Motor neuron (in vitro differentiated cells): ENCODE results near the gene SCP2. TPM values are rescaled to one million over a fixed set of nuclear protein-coding genes. Genes with fewer than 3 reads are reported as not detected.
"Not testable (repeated sequence)": the region's sequence is repeated elsewhere in the genome, so short reads cannot be mapped to it uniquely, and the experiment has no call there.

Experiments
- ATAC-seq, 8 experiments: fragments of 200-7000 bp; cut with Tn5 transposase; replicated peaks in 6 of 8; 2 replicates each; pipeline ENCODE4 v1.8.0; 2021; ENCODE audit warnings: mild to moderate bottlenecking in 8 of 8, moderate library complexity in 8 of 8
- H3K27ac ChIP-seq, 2 donors: fragments of 250-450 bp; sonication (Bioruptor Pico); 2 replicates each; pipeline ENCODE4 v1.9.0; 2021; ENCODE audit warnings: antibody characterized with exemption in 2 of 2, mild to moderate bottlenecking in 2 of 2, moderate library complexity in 1 of 2
- H3K4me1 ChIP-seq, 2 donors: fragments of 250-450 bp; sonication (Bioruptor Pico); replicated peaks in 1 of 2; 2 replicates each; pipeline ENCODE4 v1.6.1; 2021; ENCODE audit warnings: antibody characterized with exemption in 2 of 2, mild to moderate bottlenecking in 2 of 2, moderate library complexity in 1 of 2
- H3K4me3 ChIP-seq, 5 donors: fragments of 250-450 bp; sonication (Bioruptor Pico); 2 replicates each; pipeline ENCODE4 v1.9.0; 2021; ENCODE audit warnings: antibody characterized with exemption in 5 of 5, mild to moderate bottlenecking in 5 of 5, moderate library complexity in 4 of 5
- WGBS, 10 experiments: fragments of 450-650 bp; shearing (Covaris generic); methylation state at CpG; one replicate each; pipeline ENCODE4 v1.0.0; 2022; 5-methylcytosine and 5-hydroxymethylcytosine counted together
- in situ Hi-C, 9 experiments: fragments of 400-800 bp; cut with MboI; loops; one replicate each; pipeline ENCODE4 v1.15.0; 2021; ENCODE audit warnings: low sequenced_read_pairs in 9 of 9, low pct_unique_long_range_greater_than_20kb in 2 of 9; ENCODE audit not compliant: unreplicated experiment in 9 of 9
- total RNA-seq, 8 experiments: library from RNA; unstranded; fragments of 300-600 nt; gene quantifications; 2 replicates each; pipeline versions ENCODE4 v1.2.3 to v1.2.4, GENCODE V29; 2022

SCP2 gene
- total RNA-seq, 8 experiments from 2014 or later: 79.6 to 193 (median 95.2) TPM

DNA sequence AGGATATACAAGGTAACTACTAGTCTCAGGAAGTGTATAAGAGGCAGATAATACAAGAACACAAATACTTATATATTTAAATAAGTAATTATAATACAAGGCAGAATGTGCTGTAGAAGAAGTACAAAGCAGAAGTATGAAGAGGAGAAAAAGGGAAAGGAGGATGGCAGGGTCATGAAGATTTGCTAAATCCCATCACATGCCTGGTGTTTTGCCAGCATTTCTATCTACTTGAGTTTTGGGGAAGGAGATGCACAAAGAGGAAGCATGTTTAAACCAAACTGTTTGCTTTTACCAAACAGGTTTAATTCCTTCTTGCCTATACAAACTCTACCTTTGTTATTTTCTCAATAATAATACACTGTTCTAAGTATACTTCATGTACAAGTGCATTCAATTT is 74.1 kb downstream of the SCP2 start:
- ATAC-seq: no peak
- in situ Hi-C loops: no loop called here
- H3K4me1 ChIP-seq: no peaks in the 10 kb centered on the region

DNA sequence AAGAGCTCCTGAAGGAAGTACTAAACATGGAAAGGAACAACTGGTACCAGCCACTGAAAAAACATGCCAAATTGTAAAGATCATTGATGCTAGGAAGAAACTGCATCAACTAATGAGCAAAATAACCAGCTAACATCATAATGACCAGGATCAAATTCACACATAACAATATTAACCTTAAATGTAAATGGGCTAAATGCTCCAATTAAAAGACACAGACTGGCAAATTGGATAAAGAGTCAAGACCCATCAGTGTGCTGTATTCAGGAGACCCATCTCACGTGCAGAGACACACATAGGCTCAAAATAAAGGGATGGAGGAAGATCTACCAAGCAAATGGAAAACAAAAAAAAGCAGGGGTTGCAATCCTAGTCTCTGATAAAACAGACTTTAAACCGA is 79.5 kb downstream of the SCP2 start:
- in situ Hi-C loops, H3K4me1 ChIP-seq, ATAC-seq, H3K27ac ChIP-seq, H3K4me3 ChIP-seq: not testable (repeated sequence)
- 100% methylated on average over 1 of the region's 2 CpGs; no CpG with 5 or more reads in 9 of the 10 experiments for WGBS, 10 experiments

More for the DNA sequence above, 74.1 kb downstream of the SCP2 start:
- H3K27ac ChIP-seq: no peak overlapping the region
- H3K4me3 ChIP-seq: no peak overlapping the region

DNA sequence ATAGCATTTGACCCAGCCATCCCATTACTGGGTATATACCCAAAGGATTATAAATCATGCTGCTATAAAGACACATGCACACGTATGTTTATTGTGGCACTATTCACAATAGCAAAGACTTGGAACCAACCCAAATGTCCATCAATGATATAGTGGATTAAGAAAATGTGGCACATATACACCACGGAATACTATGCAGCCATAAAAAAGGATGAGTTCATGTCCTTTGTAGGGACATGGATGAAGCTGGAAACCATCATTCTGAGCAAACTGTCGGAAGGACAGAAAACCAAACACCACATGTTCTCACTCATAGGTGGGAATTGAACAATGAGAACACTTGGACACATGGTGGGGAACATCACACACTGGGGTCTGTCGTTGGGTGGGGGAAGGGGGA is 83.2 kb downstream of the SCP2 start:
- in situ Hi-C loops, H3K4me1 ChIP-seq: not testable (repeated sequence)

DNA sequence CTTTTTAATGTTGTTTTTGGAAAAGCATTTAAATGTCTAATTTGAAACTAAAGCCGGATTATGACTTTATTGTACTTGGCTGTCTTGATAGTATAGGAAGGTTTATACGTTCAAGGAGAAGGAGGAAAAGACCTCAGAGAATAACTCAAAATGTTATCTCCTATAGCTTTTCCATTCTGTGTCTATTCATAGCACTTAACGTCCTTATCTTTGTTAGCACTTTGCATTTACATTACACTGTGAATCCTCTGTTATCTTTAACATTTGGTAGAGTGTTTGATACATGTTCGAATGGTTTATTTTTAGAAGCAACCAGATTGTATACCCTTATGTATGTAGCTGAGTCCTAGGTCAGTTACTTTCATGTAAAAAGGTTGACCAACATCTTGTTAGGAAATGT is 84.1 kb downstream of the SCP2 start:
- 42 to 84% (median 70%) methylated on average over 1 to 4 of the region's 4 CpGs for WGBS, 10 experiments
- Histone ChIP-seq H3K27ac (no peak overlapping the region), H3K4me1 (peaks cover 4 to 6% of the 10 kb centered on the region in 2 donors), H3K4me3 (no peak overlapping the region)
- ATAC-seq: no peak
- in situ Hi-C loops: no loop called here

More for the DNA sequence above, 83.2 kb downstream of the SCP2 start:
- not testable (repeated sequence) for H3K27ac ChIP-seq, ATAC-seq, H3K4me3 ChIP-seq
- WGBS, 10 experiments: 60 to 100% (median 100%) methylated on average over 1 of the region's 4 CpGs; no CpG with 5 or more reads in 6 of the 10 experiments

DNA sequence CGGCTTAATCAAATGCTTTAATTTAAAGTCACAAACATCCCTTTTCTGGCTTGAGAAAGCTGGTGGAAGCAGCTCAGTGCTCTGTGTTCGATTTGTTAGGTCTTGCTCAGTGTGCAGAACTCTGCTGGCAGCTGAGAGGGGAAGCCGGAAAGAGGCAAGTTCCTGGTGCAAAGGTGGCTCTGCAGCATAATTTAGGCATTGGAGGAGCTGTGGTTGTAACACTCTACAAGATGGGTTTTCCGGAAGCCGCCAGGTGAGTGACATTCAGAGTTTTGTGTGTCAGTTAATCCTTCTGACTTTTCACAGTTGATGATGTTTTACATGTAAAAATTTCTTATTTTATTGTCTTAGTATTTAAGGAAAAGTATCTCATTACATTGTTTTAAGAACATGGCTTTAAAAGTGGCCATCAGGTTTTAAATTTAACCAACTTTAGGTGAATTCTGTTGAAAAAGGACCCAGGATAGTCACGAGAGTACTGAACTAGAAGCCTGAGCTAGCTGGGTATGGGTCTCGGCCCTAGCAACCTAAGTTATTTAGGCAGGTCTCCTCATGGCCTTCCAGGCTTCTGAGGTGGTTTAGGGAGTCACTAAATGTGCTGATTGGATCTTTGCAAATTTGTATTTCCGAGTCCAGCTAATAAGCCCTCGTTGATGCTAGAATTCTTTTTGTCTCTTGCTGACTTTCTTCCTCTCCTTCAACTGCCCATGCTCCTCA is 87.9 kb downstream of the SCP2 start:
- peak; percentile 94 to 99 (median 98) for ATAC-seq
- 0 to 4% (median 1%) methylated on average over 3 to 9 of the region's 9 CpGs; no CpG with 5 or more reads in 1 of the 10 experiments for WGBS, 10 experiments
- no peak overlapping the region for H3K27ac ChIP-seq

DNA sequence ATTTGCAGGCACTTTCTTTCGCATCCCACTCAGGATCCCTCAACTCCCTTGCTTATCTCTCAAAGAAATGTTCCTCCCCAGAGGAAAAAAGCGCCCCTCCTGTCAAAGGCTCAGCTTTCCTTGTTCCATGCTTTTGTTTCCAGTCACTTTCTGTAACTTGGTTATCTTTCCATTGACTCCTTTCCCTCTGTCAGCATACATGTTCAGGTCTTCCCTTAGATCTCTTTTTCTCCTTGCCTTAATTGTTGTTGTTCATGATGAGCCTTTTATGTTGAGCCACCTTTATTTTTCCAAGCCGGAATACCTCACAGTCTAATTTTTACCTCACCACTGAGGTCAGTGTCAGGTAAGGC is 88.4 kb downstream of the SCP2 start:
- WGBS, 10 experiments: 0 to 29% (median 16%) methylated on average over 1 to 3 of the region's 3 CpGs
- in situ Hi-C loops: no loop called here
- no peak for ATAC-seq
- Histone ChIP-seq H3K27ac (no peak overlapping the region), H3K4me1 (peaks cover 8 to 12% of the 10 kb centered on the region in 2 donors), H3K4me3 (peak overlapping the region; percentile 38 to 55 (median 46))

More for the DNA sequence above, 87.9 kb downstream of the SCP2 start:
- Histone ChIP-seq H3K4me3 (peak overlapping the region; percentile 38 to 55 (median 46)), H3K4me1 (peaks cover 8 to 12% of the 10 kb centered on the region in 2 donors)
- in situ Hi-C loops: no loop called here

DNA sequence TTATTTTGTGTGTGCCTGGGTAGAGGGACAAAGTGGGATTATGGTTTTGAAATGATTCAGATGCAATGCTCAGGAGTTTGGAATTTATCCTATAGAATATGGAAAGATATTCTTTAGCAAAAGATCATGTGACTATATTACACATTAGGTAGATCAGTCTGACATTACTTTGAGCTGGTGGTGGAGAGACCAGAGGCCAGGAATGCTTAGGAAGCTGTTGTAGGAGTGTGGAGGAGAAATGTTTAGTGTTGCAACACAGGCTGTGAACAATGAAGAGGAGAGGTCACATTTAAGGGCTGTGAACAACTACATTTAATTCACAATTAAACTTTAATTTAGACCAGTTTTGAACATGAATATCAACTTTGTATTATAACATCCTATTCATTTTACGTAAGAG is 89.6 kb downstream of the SCP2 start:
- WGBS, 10 experiments: 60 to 100% (median 100%) methylated on average over 1 of the region's 1 CpG; no CpG with 5 or more reads in 1 of the 10 experiments
- ATAC-seq: no peak
- Histone ChIP-seq H3K27ac (no peak overlapping the region), H3K4me1 (peaks cover 8 to 12% of the 10 kb centered on the region in 2 donors), H3K4me3 (no peak overlapping the region)
- in situ Hi-C loops: no loop called here

DNA sequence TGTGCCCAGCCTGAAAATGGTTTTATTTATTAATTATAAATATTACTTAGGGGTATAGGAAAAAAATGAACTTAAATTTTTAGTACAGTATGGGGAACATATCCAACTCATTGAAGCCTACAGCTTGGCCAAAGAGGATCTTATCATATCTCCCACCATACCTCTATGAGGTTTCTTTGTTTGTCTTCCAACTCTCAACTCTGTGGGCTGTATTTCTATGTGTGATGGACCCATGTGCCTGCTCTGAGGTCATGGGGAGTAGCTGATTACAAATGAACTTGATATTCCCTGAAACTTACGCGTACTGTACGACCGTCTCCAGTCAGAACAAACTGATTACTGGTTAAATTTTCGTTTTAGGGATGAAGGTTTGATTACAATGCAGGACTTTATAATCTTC is 93.5 kb downstream of the SCP2 start:
- in situ Hi-C loops: no loop called here
- 60 to 100% (median 85%) methylated on average over 1 to 5 of the region's 5 CpGs; no CpG with 5 or more reads in 1 of the 10 experiments for WGBS, 10 experiments
- peaks cover 18 to 24% of the 10 kb centered on the region in 2 donors for H3K4me1 ChIP-seq

DNA sequence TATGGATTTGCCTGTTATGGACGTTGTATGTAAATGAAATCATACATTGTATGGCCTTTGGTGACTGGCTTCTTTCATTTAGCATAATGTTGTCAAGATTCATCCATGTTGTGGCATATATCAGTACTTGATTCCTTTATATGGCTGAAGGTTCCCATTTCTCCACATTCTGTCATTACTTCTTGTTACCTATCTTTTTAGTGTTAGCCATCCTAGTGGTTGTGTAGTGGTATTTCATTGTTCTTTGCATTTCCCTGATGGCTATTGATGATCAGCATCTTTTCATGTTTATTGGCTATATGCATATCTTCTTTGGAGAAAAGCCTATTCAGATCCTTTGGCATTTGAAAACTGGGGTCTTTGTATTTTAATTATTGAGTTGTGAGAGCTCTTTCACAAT is 95.1 kb downstream of the SCP2 start:
- WGBS, 10 experiments: 63 to 100% (median 89%) methylated on average over 1 of the region's 1 CpG; no CpG with 5 or more reads in 2 of the 10 experiments
- Histone ChIP-seq H3K4me1 (peaks cover 14 to 17% of the 10 kb centered on the region in 2 donors), H3K4me3 (no peak overlapping the region), H3K27ac (no peak overlapping the region)
- no peak for ATAC-seq
- in situ Hi-C loops: no loop called here

More for the DNA sequence above, 93.5 kb downstream of the SCP2 start:
- ATAC-seq: no peak
- no peak overlapping the region for H3K27ac ChIP-seq
- H3K4me3 ChIP-seq: no peak overlapping the region

DNA sequence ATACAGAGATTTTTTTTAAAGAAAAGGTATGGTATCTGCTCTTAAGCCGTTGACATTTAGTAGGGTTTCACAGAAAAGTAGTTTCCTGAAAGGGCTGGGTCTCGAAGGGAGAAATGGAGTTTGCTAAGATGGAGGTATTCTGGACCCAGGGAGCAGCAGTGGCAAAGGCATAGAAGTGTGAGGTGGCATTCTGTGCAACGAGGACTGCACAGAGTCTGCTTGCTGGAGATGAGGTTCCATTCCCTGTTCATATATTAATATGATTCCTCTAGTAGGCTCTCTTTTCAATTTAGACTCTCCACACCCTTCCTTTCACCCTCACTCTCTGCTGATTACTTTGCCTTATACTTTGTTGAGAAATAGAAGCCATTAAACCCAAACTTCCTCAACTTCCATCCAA is 96.5 kb downstream of the SCP2 start:
- Histone ChIP-seq H3K4me3 (no peak overlapping the region), H3K27ac (no peak overlapping the region), H3K4me1 (peaks cover 14 to 17% of the 10 kb centered on the region in 2 donors)
- in situ Hi-C loops: no loop called here
- ATAC-seq: no peak
- 53 to 95% (median 79%) methylated on average over 1 to 3 of the region's 3 CpGs; no CpG with 5 or more reads in 1 of the 10 experiments for WGBS, 10 experiments

DNA sequence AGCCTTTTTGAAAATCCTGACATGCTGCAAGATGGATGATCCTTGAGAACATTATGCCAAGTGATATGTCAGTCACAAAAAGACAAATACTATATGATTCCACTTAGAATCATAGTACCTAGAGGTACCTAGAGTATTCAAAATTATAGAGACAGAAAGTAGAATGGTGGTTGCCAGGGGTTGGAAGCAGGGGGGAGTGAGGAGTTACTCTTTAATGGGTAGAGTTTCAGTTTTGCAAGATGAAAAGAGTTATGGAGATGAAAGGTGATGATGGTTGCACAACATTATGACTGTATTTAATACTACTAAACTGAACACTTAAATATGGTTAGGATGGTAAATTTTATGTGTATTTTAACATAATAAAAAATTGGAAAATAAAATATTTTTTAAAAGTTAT is 97.0 kb downstream of the SCP2 start:
- Histone ChIP-seq H3K27ac (no peak overlapping the region), H3K4me1 (peaks cover 14 to 17% of the 10 kb centered on the region in 2 donors), H3K4me3 (no peak overlapping the region)
- in situ Hi-C loops: no loop called here
- ATAC-seq: no peak

DNA sequence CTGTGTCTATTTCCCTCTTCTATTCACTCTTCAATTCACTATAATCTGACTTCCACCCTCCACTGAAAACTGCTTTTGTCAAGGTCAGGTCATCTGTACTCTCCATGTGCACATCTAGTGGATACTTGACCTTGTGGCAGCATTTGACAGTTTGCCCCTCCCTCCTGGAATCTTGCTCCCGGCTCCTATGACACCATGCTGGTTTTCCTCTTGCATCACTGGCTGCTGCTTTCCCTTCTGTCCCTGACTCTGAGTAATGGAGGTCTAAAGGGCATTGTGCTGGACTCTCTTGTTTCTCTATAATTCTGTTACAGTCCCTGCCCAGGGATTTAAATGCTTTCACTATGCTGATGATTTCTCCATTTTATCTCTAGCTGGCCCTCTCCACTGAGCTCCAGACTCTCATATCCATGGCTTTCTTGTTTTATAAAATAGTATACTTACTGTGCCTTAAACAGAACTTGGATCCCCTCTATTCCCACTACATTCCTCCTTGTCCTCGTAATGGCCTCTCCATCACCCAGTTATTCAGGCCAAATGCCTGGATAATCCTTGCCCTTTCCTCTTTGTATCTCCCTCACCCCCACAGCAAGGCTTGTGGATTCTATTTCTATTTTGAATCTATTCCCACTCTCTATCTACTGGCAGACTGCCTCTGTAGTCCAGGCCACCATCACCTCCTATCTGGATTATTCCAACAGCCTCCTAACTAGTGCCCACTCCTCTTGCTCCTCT is 98.1 kb downstream of the SCP2 start:
- Histone ChIP-seq H3K4me3 (no peak overlapping the region), H3K4me1 (peaks cover 14 to 17% of the 10 kb centered on the region in 2 donors), H3K27ac (peak overlapping the region; percentile 54 to 66)
- peak in 7 of 8 experiments; percentile 89 to 100 (median 99) for ATAC-seq
- 0 to 100% (median 52%) methylated on average over 1 to 2 of the region's 2 CpGs; no CpG with 5 or more reads in 2 of the 10 experiments for WGBS, 10 experiments
- in situ Hi-C loops: loop anchor here in 1 of 9 experiments (25.0 kb wide), 1 partner anchor 162 kb away; the partner anchor contains the start of gene CPT2

DNA sequence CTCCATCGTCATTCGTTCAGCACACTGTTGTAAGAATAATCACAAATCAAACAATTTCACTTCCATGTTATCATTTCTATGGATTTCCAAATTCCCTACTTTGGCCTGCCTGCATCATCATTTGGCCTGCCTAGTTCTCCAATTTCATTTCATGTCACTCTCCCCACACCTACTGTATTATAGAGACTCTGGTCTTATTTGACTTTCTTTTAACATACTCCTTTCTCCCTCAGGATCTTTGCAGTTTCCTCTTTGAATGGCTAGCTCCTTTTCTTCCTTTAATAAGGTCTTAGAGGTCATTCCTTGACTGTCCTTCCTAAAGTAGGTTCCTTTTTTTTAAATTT is 98.7 kb downstream of the SCP2 start:
- Histone ChIP-seq H3K4me1 (peaks cover 14 to 17% of the 10 kb centered on the region in 2 donors), H3K27ac (peak overlapping the region in 1 of 2 donors; percentile 66), H3K4me3 (no peak overlapping the region)
- in situ Hi-C loops: loop anchor here in 1 of 9 experiments (25.0 kb wide), 1 partner anchor 162 kb away; the partner anchor contains the start of gene CPT2
- no peak for ATAC-seq
- WGBS, 10 experiments: 69 to 100% (median 94%) methylated on average over 2 of the region's 2 CpGs; no CpG with 5 or more reads in 2 of the 10 experiments
